Measurements from ENCODE around the gene CSTPP1.

GRCh38 chr11:46917109-46917761 is 19.3 kb upstream of the CSTPP1 start:
- TF ChIP-seq EZH2 (IDR thresholded peaks at IDR 0.05; ENCODE audit: borderline replicate concordance, low read depth, low read length, severe bottlenecking), result no peak
- no peak for TF ChIP-seq CTCF (IDR thresholded peaks at IDR 0.05; ENCODE audit: borderline replicate concordance, extremely low read depth, low read length, poor library complexity, severe bottlenecking)

Measured in DND-41 (cell line).